Measurements from ENCODE around the gene DNASE1L3. TPM values are rescaled to one million over a fixed set of nuclear protein-coding genes. Genes with fewer than 3 reads are reported as not detected.

The DNASE1L3 gene
- total RNA-seq, 1 donor from 2014 or later: not detected

DNA sequence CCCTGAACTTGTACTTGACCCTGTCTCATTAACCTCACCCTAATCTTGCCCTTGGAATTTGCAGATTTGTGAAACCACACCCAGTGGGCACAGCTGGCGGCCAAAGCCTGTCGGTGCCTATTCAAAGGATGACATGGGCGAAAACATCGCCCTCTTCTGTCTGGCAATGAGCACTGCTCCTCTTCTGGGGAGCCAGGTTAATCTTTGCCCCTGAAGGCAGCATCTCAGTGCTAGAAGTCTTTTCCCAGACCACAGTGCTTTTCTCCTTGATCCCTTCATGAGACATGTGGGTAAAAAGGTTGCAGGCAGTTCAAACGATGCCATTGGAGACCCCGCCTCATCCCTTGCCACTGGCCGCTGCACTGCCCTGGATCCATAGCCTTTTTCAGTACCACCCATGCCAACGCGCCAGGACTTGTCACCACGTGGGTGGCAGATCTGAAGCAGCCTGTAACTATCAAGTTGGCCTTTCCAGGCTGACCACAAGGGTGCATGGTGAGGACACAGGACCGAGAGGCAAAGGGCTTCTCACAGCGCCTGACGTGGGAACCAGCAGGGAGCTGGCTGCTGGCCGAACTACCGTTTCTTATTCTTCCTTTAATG lies 6.5 kb upstream of the DNASE1L3 start:
- Mint-ChIP-seq H3K9me3 (no peaks in the 10 kb centered on the region), H3K27ac (no peak overlapping the region), H3K36me3 (no peaks in the 10 kb centered on the region), H3K4me1 (ENCODE audit: unreplicated experiment) (peaks cover 12% of the 10 kb centered on the region), H3K4me3 (no peak overlapping the region), H3K27me3 (peaks cover 11% of the 10 kb centered on the region)
- TF ChIP-seq, protein P1, sequence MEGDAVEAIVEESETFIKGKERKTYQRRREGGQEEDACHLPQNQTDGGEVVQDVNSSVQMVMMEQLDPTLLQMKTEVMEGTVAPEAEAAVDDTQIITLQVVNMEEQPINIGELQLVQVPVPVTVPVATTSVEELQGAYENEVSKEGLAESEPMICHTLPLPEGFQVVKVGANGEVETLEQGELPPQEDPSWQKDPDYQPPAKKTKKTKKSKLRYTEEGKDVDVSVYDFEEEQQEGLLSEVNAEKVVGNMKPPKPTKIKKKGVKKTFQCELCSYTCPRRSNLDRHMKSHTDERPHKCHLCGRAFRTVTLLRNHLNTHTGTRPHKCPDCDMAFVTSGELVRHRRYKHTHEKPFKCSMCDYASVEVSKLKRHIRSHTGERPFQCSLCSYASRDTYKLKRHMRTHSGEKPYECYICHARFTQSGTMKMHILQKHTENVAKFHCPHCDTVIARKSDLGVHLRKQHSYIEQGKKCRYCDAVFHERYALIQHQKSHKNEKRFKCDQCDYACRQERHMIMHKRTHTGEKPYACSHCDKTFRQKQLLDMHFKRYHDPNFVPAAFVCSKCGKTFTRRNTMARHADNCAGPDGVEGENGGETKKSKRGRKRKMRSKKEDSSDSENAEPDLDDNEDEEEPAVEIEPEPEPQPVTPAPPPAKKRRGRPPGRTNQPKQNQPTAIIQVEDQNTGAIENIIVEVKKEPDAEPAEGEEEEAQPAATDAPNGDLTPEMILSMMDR (conservative IDR thresholded peaks at IDR 0.05): peak; percentile 82
- DNase-seq (ENCODE audit: extremely low spot score, unreplicated experiment): no peak

DNA sequence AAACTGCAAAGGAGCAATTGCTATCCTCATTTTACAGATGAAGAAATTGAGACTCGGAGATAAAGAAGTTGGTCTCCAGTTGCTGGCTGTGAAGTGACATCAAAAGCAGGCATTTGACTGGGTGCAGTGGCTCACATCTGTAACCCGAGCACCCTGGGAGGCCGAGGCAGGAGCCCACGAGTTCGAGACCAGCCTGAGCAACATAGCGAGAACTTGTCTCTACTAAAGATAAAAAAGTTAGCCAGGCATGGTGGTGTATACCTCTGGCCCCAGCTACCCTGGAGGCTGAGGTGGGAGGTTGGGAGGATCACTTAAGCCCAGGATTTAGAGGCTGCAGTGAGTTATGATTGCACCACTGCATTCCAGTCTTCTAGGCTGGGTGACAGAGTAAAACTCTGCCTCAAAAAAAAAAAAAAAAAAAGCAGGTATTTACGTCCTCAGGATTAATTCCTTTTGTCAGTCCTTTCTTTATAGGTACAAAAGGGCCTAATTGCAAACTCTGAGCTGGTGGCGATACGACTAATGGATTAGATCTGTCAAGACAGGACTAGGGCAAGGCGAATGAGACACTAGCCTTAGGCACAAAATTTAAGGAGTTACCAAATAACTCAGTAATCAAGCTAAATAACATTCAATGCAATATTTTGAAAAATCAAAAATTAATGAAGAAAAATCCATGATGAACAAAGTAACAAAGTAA lies 5.9 kb upstream of the DNASE1L3 start:
- H3K27me3 Mint-ChIP-seq: peaks cover 11% of the 10 kb centered on the region
- H3K9me3 Mint-ChIP-seq: no peaks in the 10 kb centered on the region
- TF ChIP-seq, protein P1 (conservative IDR thresholded peaks at IDR 0.05): no peak
- H3K4me3 Mint-ChIP-seq: no peak overlapping the region
- H3K4me1 Mint-ChIP-seq (ENCODE audit: unreplicated experiment): peaks cover 12% of the 10 kb centered on the region
- no peaks in the 10 kb centered on the region for H3K36me3 Mint-ChIP-seq
- no peak for DNase-seq (ENCODE audit: extremely low spot score, unreplicated experiment)
- no peak overlapping the region for H3K27ac Mint-ChIP-seq

DNA sequence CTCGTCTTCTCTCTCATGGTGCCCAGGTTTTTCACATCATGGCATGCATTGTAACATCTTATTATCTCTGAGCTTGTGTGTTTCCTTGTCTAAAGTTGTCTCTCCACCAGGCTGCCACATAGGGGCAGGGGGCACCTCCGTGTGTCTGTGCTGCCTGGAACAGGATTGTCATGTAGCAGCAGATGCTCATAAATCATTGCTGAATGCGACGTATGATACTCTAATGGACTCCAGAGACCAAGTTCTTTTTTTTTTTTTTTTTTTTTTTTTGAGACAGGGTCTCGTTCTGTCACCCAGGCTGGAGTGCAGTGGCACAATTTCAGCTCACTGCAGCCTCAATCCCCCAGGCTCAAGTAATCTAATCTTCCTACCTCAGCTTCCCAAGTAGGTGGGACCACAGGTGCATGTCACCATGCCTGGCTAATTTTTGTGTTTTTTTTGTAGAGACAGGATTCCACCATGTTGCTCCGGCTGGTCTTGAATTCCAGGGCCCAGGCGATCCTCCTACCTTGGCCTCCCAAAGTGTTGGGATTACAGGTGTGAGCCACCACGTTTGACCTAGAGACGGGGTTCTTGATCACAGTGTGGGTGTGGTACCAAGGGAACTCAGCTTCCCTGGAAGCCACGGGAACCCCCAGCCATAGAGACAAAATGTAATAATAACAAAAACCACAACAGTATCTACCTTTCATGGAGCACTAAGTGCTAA lies 4.7 kb upstream of the DNASE1L3 start:
- H3K4me3 Mint-ChIP-seq: no peak overlapping the region
- no peaks in the 10 kb centered on the region for H3K9me3 Mint-ChIP-seq
- no peaks in the 10 kb centered on the region for H3K36me3 Mint-ChIP-seq
- H3K27me3 Mint-ChIP-seq: peaks cover 14% of the 10 kb centered on the region
- DNase-seq (ENCODE audit: extremely low spot score, unreplicated experiment): no peak
- no peak overlapping the region for H3K27ac Mint-ChIP-seq
- TF ChIP-seq, protein P1 (conservative IDR thresholded peaks at IDR 0.05): no peak
- peaks cover 12% of the 10 kb centered on the region for H3K4me1 Mint-ChIP-seq (ENCODE audit: unreplicated experiment)

DNA sequence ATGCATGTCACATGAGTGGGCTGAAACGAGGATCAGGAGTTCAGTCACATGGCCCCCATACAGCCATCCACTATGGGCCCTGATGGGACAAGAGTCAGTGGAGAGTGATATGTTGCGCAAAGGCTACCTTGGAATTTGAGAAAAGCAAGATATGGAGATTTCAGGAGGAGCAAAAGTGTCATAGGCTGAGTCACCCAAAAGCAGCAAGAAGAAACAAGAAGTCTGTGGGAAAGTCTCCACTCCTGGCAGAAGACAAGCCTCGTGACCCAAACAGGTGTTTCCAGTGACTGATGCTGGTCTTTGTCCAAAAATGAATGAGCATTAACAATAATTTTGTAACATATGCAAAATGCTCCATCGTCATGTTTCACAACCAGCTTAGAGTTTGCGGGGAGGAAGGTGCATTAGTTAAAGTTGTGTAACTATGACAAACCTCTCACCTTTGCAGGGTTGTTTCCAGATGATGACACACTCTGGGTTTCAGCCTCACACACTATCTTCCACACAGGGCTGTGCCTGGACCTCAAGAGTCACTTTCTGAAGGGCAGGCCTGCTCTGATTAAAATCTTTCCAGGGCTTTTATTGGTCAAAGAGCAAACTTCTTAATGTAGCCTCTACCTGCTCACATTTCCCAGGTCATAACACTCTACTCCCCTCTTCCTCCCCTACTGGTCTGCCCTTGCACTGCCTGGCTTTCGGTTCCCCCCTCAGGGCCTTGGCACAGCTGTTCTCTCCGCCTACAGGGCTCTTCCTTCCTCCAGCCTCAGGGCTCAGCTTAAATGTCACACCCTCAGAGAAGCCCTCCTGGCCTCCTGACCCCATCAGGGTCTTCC lies 3.9 kb upstream of the DNASE1L3 start:
- TF ChIP-seq, protein P1 (conservative IDR thresholded peaks at IDR 0.05): no peak
- no peak overlapping the region for H3K4me3 Mint-ChIP-seq
- H3K9me3 Mint-ChIP-seq: no peaks in the 10 kb centered on the region
- no peak for DNase-seq (ENCODE audit: extremely low spot score, unreplicated experiment)
- peaks cover 9% of the 10 kb centered on the region for H3K27me3 Mint-ChIP-seq
- H3K4me1 Mint-ChIP-seq (ENCODE audit: unreplicated experiment): peaks cover 12% of the 10 kb centered on the region
- no peak overlapping the region for H3K27ac Mint-ChIP-seq
- no peaks in the 10 kb centered on the region for H3K36me3 Mint-ChIP-seq

DNA sequence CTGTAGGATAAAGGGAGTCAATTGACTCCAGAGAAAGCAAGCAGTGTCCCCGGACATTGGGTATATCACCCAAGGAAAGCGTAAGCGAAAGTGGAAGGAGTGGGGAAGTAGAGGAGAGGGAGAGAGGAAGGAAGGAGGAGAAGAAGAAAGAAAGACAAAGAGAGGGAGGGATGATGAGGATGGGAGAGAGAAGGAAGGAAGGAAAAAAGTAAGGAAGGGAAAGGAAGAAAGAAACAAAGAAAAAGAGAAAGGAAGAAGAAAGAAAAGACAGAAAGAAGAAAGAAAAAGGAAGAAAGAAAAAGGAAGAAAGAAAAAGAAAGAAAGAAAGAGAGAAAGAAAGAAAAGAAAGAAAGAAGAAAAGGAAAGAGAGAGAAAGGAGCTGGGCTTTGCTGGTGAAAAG lies 839 bp downstream of the DNASE1L3 start:
- Mint-ChIP-seq H3K27me3 (peaks cover 3% of the 10 kb centered on the region), H3K36me3 (no peaks in the 10 kb centered on the region), H3K4me3 (no peak overlapping the region), H3K9me3 (no peaks in the 10 kb centered on the region), H3K4me1 (ENCODE audit: unreplicated experiment) (peaks cover under 1% of the 10 kb centered on the region), H3K27ac (no peak overlapping the region)
- DNase-seq (ENCODE audit: extremely low spot score, unreplicated experiment): no peak
- TF ChIP-seq, protein P1 (conservative IDR thresholded peaks at IDR 0.05): no peak
